Dedifferentiated amniotic fluid mesenchymal stem cell (primary cell): ENCODE data around the gene ZNF444.
"Not testable (repeated sequence)": the region's sequence is repeated elsewhere in the genome, so short reads cannot be mapped to it uniquely, and the experiment has no call there.

Source experiments
- DNase-seq: peaks from one replicate; pipeline ENCODE4 v3.0.0-alpha.2; 2016; ENCODE audit errors: extremely low spot score

ZNF444 gene

GRCh38 chr19:56176310-56176709, 35.2 kb downstream of the ZNF444 start:
- DNase-seq: not testable (repeated sequence)

GRCh38 chr19:56176881-56177280, 35.8 kb downstream of the ZNF444 start:
- no peak for DNase-seq

GRCh38 chr19:56177564-56178243, 36.6 kb downstream of the ZNF444 start:
- DNase-seq: no peak

GRCh38 chr19:56189785-56190184, 48.7 kb downstream of the ZNF444 start:
- no peak for DNase-seq

- no peak for DNase-seq
These were observed 50.0 kb downstream of the ZNF444 start for GRCh38 chr19:56191115-56191514.

GRCh38 chr19:56191711-56192110, 50.6 kb downstream of the ZNF444 start:
- DNase-seq: no peak

- no peak for DNase-seq
These were observed 53.0 kb downstream of the ZNF444 start for GRCh38 chr19:56193981-56194640.

- not testable (repeated sequence) for DNase-seq
These were observed 56.6 kb downstream of the ZNF444 start, which contains the start of gene ZSCAN5B for GRCh38 chr19:56197646-56198045. ZSCAN5B (minus strand) TSS chr19:56197783; CDS start chr19:56193052, 4,731 bp downstream.

GRCh38 chr19:56199687-56200086, 58.6 kb downstream of the ZNF444 start:
- DNase-seq: no peak

- DNase-seq: no peak
These were observed 60.9 kb downstream of the ZNF444 start, which contains the start of gene ZSCAN5C for GRCh38 chr19:56201973-56202372. ZSCAN5C (plus strand) TSS chr19:56202273; CDS start chr19:56205914, 3,641 bp downstream.

- DNase-seq: not testable (repeated sequence)
These were observed 66.5 kb downstream of the ZNF444 start for GRCh38 chr19:56207581-56207980.

GRCh38 chr19:56209091-56209490, 68.0 kb downstream of the ZNF444 start:
- DNase-seq: no peak

GRCh38 chr19:56210036-56210435, 68.9 kb downstream of the ZNF444 start:
- not testable (repeated sequence) for DNase-seq
